GM18858 (cell line): ENCODE measurements around the gene FARS2.
A peak's percentile ranks its signal among the peaks of the same experiment; 100 is the strongest.
"Not testable (repeated sequence)": the region's sequence is repeated elsewhere in the genome, so short reads cannot be mapped to it uniquely, and the experiment has no call there.

ENCODE experiments used
- ATAC-seq: cut with Tn5 transposase; IDR thresholded peaks from one replicate; pipeline ENCODE4 v1.9.1; 2021; ENCODE audit not compliant: unreplicated experiment

Gene FARS2

DNA sequence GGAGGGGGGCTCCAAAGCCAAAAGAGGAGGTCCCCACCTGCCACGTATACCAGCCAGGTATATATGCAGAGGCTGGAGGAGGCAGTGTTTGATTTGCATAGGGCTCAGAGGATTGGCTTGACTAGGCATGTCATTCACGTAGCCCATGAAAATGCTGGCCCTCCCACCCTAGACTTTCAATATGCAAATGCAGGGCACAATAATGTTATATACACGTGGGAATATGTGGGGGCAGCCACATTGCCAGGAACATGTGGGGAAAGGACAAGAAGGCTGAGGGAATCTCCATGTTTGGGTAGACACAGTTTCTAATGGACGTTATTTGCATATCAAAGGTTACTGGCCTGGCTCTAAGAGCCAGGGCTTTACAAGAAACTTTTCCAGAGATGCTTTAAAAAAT, 301.8 kb downstream of the FARS2 start:
- no peak for ATAC-seq

GRCh38 chr6:5564746-5565145, 303.4 kb downstream of the FARS2 start:
- ATAC-seq = not testable (repeated sequence)

DNA sequence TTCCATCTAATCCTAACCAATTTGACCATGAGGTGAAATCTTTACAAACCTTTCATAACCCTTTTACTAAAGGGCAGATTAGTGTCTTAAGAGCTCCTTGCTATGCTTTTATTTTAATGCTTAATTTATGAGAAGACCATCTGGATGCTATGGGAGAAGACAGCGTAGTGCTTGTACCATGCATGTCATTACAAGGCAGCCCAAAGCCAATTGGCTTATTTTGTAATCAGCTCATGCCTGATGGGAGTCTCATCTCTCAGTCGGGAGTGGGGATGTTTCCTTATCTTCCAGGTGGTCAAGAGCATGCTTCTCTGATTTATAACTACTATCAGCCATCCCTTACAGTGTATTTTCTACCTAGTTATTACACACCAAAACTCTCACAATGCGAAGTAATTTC, 304.7 kb downstream of the FARS2 start:
- ATAC-seq = no peak

DNA sequence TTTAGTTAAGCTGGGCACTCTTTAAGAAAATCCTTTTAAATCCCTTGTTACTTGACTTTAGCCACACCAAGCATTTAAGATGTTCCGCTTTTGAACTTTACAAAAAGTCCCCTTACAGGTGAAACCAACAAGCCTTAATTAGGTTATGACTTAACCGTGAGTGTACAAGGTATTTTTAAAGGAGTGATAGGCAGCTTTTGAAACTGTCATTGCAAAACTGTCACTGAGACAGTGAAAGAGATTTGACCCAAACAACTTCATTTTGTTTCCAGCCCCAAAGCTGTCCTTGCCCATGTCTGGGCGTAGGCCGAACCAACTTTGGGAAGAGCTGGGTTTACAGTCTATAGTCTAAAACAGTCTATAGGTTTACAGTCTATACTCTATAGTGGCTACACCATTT, 305.4 kb downstream of the FARS2 start:
- ATAC-seq = peak; percentile 58

DNA sequence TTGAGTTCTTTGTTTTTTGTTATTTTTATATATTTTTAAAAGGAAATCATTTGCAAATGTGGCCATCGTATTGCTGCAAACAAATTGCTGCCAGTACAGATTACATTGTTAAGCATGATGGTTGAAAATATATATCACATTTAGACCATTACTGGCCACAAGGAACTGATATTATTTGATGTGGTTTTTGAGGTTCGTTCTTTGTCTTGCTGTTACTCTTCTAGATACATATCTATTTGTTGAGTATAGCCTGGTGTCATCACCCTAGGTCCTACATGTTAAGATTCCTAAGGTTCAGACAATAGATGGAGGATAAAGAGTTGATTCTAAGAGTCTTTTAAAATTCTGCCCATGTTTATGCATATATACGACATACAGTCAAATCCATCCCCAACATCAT, 306.0 kb downstream of the FARS2 start:
- ATAC-seq = peak; percentile 47

- ATAC-seq = no peak
Measured at GRCh38 chr6:5567890-5568289, 306.6 kb downstream of the FARS2 start.

GRCh38 chr6:5569491-5569890, 308.2 kb downstream of the FARS2 start:
- ATAC-seq = no peak

DNA sequence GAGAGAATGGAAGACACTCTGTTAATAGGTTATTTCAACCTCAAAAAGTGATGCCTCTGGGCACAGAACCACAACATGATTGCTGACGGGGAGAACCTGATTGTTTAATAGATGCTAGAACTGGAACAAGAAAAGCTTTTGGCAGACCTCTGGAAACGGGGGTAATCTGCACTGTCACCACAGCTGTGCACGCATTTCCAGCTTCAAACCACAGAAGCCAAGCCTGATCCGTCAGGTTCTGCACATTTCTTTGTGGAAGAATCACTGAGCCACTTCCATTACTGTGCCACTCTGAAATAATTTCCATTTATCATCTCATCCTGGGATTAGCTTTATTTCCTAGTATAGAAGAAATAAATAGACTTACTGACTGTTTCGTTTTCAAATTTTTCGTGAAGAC, 309.3 kb downstream of the FARS2 start:
- no peak for ATAC-seq

DNA sequence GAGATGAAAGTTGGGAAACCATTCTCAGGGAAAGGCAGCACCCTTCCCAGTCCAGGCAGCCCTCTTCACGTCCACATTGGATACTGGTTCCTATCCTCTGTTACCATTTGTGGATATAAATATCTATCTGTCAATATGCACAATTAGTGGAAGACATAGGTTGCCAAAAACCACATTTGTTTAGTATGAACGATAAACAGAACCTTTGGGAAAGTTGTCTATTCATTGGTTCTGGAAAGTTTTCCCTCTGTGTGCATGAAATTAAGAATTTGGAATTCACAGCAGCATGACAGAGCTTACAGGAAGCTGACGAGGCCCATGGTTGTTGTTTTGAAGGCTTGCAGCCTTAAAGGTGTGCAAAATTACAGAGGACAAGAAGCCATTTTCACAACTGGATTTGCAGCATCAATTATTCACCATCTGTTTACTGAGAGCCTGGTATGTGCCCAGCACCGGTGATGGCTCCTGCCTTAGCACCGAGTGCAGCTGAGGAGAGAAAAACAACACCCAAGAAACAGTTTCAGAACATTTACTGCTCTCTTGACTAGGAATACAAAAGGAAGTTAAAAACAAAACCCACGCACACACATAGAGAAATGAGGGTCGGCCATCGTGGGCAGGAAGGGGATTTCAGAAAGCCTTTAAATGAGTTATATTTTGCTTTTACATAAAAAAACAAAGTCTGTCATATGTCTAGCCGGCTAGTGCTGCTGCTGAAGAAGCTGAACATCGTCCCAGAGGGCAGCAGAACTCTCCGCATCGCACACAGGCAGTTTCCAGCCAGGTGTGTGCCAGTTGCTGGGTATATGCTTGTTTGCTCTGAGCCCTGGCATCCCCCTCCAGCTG, 319.6 kb downstream of the FARS2 start:
- no peak for ATAC-seq

DNA sequence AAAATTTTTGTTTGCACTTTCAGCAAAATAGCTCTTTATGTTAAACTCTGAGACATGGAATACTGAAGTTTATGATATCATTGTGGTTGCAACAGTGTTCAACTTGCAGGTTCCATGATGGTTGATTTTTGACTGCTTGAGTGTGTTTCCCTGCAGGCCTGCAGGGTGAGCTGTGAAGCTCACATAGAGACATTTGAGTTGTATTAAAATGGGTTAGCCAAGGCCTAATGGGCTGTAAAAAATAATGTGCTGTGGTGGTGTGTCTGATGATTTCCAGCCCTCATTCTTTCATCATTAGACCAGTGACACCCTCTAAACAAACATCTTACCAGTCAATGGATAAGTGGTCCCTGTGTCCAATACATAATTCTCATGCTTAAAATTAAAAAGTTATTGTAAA, 321.4 kb downstream of the FARS2 start:
- no peak for ATAC-seq

GRCh38 chr6:5583528-5583927, 322.2 kb downstream of the FARS2 start:
- no peak for ATAC-seq

GRCh38 chr6:5584078-5584482, 322.8 kb downstream of the FARS2 start:
- ATAC-seq = no peak

- no peak for ATAC-seq
Measured at GRCh38 chr6:5587648-5588047, 326.3 kb downstream of the FARS2 start.

DNA sequence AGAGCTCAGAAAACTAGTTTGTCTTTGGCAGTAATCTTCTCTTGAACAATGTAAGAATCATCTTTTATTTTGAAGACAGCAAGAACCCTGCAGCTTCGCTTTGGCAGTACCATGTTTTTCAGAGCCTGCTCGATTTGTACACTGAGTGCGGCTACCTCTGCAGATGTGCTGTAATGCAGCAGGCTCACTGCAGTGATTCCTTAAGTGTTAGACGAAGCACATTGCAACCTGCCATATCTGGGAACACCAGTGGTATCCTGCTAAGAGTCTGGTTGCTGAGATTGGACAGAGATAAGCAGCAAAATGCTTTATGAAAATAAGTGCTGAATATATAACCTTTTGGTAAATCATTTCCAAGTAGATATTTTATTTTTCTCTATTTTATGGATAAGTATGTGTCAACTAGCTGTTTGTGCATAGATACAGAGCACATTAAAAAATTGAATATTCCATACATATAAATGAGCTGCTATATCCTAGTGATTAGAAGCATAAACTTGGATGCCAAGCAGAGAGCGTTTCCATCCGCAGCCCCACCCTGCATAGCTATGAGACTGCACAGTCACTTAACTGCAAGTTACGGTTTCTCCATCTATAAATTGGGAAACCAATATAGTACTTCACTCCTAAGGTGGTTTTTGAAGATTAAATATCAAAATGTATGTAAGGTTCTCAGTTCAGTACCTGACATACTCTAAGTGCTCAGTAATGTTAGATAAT, 328.3 kb downstream of the FARS2 start:
- no peak for ATAC-seq

DNA sequence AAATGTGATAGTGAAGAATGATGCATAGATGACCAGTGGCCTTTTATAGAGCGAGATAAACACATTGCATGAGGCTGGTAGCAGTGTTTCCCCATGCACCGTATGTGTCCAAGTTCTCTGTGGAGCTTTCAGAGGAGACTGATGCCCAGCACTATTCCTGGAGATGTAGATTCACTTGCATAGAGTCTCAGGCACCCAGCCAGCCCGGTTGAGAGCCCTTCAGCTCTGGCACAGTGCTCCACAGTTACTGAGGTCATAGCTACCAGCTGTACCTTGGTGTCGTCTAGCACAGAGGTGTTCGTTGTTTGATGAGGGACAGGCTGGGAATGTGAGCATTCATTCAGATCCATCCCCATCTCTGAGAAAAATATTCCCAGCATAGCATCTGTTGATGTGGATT, 328.9 kb downstream of the FARS2 start:
- ATAC-seq = no peak

DNA sequence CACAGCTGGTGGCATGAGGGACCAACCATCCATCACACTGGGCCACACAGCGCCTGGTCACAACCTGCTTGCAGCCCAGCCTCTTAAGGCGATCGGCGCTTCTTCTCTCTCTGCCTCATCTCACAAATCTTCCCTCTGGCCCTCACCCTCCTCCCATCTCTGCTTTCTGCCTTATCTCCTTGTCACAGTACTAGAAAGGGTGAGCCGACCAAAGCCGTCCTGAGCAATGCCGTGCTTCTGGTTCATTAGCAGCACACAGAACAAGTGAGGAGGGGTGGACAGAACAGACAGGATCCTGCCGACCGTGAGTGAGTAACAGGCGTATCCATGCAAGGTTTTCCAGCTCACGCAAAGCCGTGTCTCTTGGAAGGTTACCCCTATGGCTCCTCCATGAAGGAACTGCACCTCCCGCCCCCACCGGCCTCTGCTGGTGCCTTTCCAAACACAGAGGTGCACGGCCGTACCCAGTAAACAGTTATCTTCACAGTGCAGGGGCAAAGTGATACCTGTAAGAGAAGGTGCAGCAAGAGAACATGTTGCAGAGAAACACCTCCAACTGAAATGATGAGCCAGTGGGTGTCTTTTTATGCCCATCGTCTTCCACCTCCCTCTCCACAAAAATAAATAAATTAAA, 331.7 kb downstream of the FARS2 start:
- ATAC-seq = no peak

- no peak for ATAC-seq
Measured at GRCh38 chr6:5595184-5595583, 333.9 kb downstream of the FARS2 start.

DNA sequence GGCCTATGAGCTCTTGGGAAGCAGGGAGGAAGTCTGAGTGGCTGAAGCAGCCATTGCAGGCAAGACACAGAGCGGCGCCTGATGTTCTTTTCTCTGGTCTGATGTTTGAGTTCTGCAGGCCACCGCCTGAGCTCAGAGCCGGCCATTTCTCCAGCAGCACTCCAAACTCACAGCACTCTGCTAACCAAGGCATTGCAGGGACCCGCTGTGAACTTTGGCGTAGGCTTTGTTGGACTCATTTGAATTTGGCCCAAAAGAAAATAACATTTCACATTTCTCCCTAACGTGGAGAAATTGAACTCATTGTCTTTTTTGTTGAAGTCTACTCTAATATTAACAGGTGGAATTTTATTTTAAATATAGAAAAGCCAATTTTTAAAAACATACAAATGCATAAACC, 336.1 kb downstream of the FARS2 start:
- no peak for ATAC-seq

GRCh38 chr6:5598123-5598522, 336.8 kb downstream of the FARS2 start:
- ATAC-seq = no peak

- no peak for ATAC-seq
Measured at GRCh38 chr6:5599127-5599526, 337.8 kb downstream of the FARS2 start.

GRCh38 chr6:5605937-5606336, 344.6 kb downstream of the FARS2 start:
- ATAC-seq = no peak

DNA sequence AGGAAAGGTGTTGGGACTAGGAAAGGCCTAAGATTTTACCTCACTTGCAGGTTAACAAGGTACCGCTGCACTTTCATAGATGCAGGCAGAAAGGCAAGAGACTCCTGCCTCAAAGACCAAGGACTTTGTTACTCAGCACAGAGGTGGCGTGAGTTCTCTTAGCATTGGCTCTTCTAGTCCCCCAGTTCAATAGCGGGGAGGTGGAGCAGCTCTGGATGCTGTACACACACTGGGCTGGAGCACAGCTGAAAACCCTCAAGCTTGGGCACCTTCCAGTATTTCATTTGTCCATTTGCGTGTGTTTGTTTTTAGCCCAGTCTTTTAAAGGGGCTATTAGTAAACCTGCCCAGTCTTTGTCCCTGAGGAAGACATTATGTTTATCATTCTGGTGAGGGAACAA, 345.2 kb downstream of the FARS2 start:
- no peak for ATAC-seq
